GM15510 (cell line): ENCODE measurements around the gene TNN.

ENCODE experiments used
- POLR2A ChIP-seq: IDR thresholded peaks from 3 replicates; pipeline ENCODE4 v1.6.1; 2011; ENCODE audit warnings: borderline replicate concordance; ENCODE audit not compliant: insufficient read length; ENCODE audit errors: extremely low read depth

The TNN gene, protein sequence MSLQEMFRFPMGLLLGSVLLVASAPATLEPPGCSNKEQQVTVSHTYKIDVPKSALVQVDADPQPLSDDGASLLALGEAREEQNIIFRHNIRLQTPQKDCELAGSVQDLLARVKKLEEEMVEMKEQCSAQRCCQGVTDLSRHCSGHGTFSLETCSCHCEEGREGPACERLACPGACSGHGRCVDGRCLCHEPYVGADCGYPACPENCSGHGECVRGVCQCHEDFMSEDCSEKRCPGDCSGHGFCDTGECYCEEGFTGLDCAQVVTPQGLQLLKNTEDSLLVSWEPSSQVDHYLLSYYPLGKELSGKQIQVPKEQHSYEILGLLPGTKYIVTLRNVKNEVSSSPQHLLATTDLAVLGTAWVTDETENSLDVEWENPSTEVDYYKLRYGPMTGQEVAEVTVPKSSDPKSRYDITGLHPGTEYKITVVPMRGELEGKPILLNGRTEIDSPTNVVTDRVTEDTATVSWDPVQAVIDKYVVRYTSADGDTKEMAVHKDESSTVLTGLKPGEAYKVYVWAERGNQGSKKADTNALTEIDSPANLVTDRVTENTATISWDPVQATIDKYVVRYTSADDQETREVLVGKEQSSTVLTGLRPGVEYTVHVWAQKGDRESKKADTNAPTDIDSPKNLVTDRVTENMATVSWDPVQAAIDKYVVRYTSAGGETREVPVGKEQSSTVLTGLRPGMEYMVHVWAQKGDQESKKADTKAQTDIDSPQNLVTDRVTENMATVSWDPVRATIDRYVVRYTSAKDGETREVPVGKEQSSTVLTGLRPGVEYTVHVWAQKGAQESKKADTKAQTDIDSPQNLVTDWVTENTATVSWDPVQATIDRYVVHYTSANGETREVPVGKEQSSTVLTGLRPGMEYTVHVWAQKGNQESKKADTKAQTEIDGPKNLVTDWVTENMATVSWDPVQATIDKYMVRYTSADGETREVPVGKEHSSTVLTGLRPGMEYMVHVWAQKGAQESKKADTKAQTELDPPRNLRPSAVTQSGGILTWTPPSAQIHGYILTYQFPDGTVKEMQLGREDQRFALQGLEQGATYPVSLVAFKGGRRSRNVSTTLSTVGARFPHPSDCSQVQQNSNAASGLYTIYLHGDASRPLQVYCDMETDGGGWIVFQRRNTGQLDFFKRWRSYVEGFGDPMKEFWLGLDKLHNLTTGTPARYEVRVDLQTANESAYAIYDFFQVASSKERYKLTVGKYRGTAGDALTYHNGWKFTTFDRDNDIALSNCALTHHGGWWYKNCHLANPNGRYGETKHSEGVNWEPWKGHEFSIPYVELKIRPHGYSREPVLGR (N-terminal part only)

DNA sequence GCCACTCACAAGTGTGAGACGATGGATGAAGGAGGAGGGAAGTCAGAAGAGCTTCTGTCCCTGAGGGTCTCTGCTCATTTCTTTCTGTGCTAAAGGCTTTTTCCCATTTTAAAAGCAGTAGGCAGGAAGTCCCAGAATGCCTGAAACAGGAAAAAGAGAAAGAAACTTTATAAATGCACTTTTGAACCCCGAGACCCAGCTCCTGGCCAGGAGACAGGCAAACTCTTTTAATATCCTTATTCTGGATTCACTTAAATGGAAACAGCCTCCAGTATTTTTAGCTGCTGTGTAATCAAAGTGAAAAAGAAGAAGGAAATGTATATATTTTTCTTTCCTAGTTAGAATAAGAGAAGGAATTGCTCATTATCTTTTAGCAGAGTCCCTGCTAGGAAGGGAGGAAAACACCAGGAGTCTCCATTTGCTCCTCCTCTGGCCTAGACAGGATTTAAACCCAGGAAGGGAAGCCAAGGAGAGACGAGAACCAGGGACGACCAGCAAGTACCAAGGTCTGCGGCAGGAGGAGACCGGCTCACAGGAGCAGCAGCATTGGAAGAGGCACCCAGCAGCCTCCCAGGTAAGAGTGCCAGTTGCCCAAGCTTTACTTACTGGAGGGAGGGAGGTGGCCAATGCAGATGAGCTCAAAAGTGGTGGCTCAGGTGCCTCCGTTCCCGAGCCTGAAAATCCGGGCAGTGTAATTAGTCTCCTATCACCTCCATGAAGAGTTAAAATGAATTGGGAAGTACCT lies at the start of gene TNN:
Gene TNN (plus strand): TSS at position 472 of the 745 bp plus-strand sequence. CDS start 9,586 bp downstream, outside the sequence.
- TF ChIP-seq POLR2A = no peak

DNA sequence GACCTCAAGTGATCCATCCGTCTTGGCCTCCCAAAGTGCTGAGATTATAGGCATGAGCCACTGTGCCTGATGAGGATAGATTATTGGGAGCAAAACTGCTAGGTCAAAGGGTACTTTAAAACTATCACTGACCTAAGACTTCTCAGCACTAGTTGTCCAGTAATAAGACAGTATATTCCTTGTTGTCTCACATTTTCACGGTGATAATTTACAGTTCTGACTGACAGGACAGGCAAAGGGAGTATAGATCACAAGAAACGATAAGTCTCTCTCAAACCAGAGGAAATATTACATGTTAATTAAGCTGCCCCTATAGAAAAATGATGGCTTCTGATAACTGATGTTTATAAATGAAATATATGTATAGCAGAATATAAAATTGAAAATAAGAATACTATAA lies 48.1 kb upstream of the TNN start:
- no peak for TF ChIP-seq POLR2A

DNA sequence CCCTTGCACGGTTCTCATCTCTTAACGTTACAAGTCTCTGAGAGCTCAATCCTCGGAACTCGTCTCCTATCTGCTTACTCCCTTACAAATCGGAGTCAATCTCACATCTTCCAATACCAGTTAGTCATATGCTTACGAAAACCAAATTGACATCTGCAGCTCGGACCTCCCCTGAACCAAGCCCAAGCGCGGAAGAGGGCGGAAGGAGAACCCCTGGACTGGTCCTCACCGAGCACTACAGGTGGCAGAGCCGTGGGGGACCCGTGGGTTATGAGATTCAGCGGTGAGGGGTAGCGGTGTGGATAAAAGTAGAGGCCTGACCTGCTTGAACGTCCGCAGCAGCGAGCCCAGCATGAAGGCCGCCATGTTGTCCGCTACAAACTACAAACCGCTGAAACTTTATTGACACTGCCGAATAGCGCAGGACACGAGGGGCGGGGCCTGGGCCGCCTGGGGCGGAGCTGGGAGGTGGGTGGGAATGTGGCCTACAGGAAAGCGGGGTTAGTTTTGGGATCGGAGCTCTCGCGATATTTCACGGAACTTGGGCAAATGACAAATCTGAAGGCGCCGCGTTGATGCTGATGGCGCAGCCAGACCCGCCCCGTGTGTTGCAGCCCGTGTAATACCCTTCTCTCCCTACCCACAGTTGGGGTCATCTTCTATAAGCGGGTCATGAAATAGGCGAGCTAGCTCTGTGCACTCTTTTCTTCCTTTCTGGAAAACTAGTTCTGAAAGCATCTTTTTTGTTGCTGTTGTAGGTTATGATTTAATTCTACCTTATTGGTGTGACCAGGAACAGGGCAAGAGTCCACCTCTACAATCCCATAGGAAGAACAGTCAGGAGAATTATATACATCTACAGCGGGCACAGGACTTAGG lies 44.4 kb upstream of the TNN start, which contains the start of gene MRPS14:
Gene MRPS14 (minus strand): TSS at position 383 of the 879 bp plus-strand sequence. CDS start 17 bp downstream, at position 366.
- TF ChIP-seq POLR2A = peak; percentile 84

DNA sequence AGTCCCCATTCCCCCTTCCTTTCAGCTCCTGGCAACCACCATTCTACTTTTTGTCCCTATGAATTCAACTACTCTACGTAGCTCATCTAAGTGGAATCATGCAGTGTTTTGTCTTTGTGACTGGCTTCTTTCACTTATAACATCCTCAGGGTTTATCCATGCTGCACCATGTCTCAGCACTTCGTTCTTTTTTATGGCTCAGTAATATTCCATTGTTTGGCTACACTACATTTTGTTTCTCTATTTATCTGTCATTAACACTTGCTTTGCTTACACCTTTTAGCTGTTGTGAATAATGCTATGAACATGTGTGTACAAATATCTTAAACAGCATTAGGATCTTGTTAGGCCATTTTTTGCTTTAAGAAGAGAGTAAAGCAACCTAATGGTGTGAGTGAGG lies 42.9 kb upstream of the TNN start:
- no peak for TF ChIP-seq POLR2A

DNA sequence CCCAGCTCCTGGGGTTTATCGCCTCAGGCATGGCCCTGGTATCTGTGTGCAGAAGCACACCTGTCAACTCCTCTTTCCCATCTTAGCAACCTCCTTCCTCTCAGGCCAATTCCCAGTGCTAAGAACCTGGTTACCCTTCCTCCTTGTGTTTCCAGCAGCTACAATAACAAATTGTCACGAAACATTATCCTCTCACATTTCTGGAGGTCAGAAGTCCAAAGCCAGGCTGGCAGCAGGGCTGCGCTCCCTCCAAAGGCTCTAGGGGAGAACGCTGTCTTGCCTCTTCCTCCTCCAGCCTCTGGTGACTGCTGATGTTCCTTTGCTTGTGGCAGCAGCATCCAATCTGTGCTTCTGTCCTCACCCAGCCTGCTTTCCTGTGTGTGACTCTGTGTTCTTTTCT lies 33.7 kb upstream of the TNN start:
- no peak for TF ChIP-seq POLR2A

DNA sequence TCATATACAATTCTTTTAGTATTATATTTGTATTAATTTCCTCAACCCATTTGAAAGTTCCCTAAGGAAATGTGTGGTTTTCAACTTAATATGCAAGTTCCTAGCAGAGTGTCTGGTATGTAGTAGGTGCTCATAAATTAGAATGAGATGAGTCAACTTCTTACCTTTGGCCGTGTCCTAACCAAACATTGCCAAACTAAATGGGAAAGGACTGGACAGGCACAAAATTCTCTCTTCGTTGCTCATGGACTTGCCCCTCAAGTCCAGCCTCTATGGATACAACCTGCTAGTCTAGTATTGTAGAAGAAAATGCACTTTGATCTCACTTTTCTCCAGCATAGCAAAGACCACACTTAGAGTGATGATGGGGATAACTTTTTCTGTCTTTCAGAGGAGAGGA lies 32.9 kb upstream of the TNN start:
- no peak for TF ChIP-seq POLR2A

DNA sequence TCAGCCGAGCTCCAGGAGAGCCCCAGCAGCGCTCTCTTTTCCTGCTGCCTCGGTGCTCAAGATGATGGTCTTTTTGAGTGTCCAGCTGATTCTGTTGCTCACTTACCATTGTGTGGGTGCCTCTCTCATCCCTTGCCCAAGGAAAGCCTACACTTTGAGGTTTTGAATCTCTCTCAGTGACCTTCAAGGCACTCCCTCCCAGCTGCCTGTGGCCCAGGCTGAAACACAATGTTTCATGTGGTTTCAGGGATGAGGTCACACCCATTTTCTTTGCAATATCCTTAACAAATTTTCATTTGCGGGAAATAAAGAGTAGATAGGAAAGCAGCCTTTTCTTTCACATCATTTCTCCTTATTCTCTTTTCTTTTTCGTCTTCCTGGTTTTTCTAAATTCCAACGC lies 31.8 kb upstream of the TNN start:
- no peak for TF ChIP-seq POLR2A

DNA sequence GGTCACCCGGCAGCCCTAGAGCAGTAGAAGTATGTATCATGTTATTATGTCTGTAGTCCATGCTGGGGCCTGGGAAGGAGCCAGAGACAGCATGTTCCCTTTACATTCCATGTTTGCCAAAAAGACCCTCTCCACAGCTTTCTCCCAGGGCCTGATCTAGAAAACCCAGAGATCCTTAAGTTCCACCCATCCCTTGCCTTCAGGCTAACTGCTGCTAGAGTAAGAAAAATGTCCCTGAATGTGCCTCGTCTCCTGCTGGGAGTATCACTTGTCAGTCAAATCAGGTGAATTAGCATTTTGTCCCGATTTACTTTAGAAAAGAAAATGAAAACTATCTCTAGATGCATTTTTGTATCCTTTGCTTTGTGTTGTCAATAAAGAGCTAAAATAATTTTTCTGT lies 31.2 kb upstream of the TNN start:
- no peak for TF ChIP-seq POLR2A

DNA sequence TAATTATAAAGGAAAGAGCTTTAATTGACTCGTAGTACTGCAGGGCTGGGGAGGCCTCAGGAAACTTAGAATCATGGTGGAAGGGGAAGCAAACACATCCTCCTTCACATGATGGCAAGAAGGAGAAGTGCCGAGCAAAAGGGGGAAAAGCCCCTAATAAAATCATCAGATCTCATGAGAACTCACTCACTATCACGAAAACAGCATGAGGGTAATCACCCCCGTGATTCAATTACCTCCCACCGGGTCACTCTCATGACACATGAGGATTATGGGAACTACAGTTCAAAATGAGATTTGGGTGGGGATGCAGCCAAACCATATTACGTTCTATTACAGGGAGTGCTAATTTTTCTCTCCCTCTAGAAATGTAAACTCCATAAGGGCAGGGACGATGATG lies 30.2 kb upstream of the TNN start:
- no peak for TF ChIP-seq POLR2A

DNA sequence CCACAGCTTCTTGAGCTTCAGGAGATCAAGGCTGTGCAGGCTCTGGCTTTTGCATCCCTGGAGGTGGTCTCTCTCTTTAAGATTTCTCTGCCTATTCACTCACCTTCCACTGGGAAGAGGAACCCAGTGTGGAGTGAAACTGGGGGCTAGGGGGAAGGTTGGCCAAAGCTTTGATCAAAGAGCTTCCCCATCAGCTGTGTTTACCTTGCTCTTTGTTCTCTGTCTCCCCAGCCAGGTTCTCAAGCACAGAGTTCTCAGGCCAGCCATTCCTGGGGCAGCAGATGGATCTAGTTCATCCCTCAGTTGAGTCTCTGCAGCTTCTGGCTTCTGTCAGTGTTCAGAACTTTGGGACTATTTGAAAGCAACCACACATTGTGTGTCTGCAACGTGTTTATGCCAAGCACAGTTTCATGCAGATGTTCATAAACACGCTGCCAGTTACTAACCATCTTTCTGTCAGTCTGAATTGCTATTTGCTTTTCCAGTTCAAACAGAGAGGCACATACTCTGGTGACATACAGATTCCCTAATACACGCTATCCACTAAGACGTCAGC lies 27.2 kb upstream of the TNN start:
- no peak for TF ChIP-seq POLR2A

DNA sequence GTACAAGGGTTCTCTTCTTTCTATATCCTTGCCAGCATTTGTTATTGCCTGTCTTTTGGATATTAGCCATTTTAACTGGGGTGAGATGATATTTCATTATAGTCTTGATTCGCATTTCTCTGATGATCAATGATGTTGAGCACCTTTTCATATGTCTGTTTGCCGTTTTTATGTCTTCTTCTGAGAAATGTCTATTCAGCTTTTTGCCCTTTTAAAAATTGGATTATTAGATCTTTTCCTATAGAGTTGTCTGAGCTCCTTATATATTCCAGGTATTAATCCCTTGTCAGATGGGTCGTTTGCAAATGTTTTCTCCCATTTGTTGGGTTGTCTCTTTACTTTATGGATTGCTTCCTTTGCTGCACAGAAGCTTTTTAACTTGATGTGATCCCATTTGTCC lies 25.0 kb upstream of the TNN start:
- TF ChIP-seq POLR2A = no peak

DNA sequence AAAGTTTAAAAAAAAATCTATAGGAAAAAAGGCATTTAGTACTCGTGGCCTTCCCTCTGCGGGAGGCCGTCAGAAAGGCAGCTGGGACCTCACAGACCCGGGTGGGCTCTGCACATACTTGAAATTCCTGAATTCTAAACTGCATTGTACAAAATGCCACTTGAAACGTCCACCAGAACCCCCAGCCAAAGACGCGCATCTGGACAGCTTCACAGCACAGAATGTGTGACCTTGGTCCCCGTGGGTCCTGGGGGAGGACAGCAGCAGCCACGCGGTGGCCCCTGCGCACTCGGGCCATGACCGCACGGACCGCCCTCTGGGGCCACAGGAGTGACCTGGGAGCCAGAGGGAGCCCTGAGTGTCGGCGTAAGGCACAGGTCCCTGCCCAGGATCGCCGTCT lies 23.8 kb upstream of the TNN start:
- TF ChIP-seq POLR2A = no peak

DNA sequence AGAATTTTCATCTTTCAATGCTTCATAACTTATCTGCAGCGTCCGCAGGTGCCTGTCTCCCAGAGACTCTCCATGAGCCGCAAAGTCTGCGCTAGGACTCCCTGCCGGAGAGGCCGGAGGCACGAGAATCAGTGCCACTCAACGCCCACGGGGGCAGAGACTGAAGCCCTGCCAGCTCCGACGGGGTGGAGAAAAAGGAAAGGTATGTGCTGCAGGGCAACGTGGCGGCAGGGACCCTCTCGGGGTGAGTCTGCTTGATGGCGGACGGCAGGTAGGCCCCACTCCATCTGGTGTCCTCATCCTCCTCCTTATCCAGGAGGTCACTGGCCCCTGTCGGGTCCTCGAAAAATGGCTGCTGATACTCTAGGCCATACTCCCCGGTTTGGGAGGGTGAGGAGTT lies 22.5 kb upstream of the TNN start:
- TF ChIP-seq POLR2A = no peak
